Cardiac atrium fibroblast (primary cell): ENCODE data around the gene TMEM135. TPM values are rescaled to one million over a fixed set of nuclear protein-coding genes. Genes with fewer than 3 reads are reported as not detected.

Experiments used
- total RNA-seq: library from RNA; depleted of rRNA; stranded (reverse); fragments of >200 nt; gene quantifications from 2 replicates; pipeline ENCODE4 v1.2.3, GENCODE V29; 2015

Gene TMEM135
- 27.9 and 30.1 TPM in 2 replicates for total RNA-seq

DNA sequence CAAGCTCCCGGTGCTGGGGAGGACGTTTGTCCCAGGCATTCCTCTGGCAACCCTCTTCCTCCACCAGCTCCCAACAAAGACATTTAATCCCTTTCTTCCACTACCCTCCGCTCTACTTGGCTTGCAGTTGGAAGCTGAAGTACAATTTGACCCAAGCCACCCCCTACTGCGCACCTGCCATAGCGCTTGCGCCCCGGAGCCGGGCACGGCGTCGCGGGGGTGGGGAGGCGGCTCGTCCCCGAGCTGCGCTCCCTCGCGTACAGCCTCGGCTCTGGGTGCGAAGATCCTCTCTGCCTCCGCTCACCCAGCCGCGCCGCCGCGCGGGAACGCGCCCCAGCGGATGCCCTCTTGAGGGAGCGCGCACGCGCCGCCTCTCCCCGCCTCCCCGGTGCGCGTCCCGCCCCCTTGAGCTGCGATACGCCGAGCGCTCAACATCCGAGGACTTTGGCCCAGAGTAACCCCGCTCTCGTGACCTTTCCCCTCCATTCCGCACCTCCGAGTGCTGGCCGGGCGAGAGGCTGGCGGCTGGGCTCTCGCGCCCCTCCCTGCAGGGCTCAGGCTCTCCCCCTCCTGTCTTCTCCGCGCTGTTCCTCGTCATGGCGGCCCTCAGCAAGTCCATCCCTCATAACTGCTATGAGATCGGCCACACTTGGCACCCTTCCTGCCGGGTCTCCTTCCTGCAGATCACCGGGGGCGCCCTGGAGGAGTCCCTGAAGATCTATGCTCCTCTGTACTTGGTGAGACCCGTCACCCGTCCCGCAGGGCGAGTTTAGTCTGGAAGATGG, at the start of gene TMEM135:
Gene TMEM135, plus strand, starts transcription at position 485 of the 785 bp plus-strand sequence. Its CDS starts 112 bp downstream, at position 597.

Other genes starting within 250 kb of the TMEM135 start
- 197 and 215 TPM in 2 replicates for gene PRSS23, start 237.4 kb upstream of the TMEM135 start, total RNA-seq
- gene FZD4, start 82.5 kb upstream of the TMEM135 start, total RNA-seq: 22.8 and 23.8 TPM in 2 replicates